H1 (cell line): ENCODE measurements around the gene ERV3-1. TPM values are rescaled to one million over a fixed set of nuclear protein-coding genes. Genes with fewer than 3 reads are reported as not detected.
A peak's percentile ranks its signal among the peaks of the same experiment; 100 is the strongest.

Experiments
- CTCF ChIA-PET: fragments of 300-600 bp; sonication (Branson Sonifier 250); formaldehyde crosslinking; loops from one replicate; lab custom pipeline; 2021; ENCODE audit not compliant: partially characterized antibody; lab: Charles Lee
- POLR2A ChIA-PET: fragments of 300-600 bp; sonication (Branson Sonifier 250); formaldehyde crosslinking; loops from one replicate; lab custom pipeline; 2021; ENCODE audit warnings: inconsistent platforms; ENCODE audit not compliant: partially characterized antibody; lab: Charles Lee
- DNase-seq, 2 experiments: peaks; one replicate each; pipeline versions ENCODE4 v3.0.0 to v3.0.0-alpha.2; 2010 to 2022; ENCODE audit warnings: low spot score in 2 of 2, low read depth in 1 of 2, mixed read lengths in 1 of 2
- FAIRE-seq: peaks from 2 replicates; lab custom pipeline; 2011; peaks lifted over from hg19 to GRCh38; lab: Jason Lieb, UNC
- H2AFZ ChIP-seq: 2 replicates; pipeline ENCODE4 v1.8.1; 2012; ENCODE audit warnings: low read length, inconsistent platforms
- H2AK5ac ChIP-seq: 2 replicates; pipeline ENCODE4 v1.6.1; 2013; ENCODE audit warnings: low read depth, low read length
- H2BK120ac ChIP-seq: replicated peaks from 2 replicates; pipeline ENCODE3; 2013; ENCODE audit warnings: low read depth, low read length, inconsistent platforms
- H2BK12ac ChIP-seq: 2 replicates; pipeline ENCODE4 v1.6.1; 2013; ENCODE audit warnings: low read depth, low read length
- H2BK15ac ChIP-seq: 2 replicates; pipeline ENCODE4 v1.6.1; 2013; ENCODE audit warnings: low read length
- H2BK20ac ChIP-seq: 2 replicates; pipeline ENCODE4 v1.6.1; 2013; ENCODE audit warnings: low read length
- H2BK5ac ChIP-seq: 2 replicates; pipeline ENCODE4 v1.6.1; 2013; ENCODE audit warnings: low read depth, low read length
- H3K14ac ChIP-seq: 2 replicates; pipeline ENCODE4 v1.6.1; 2013; ENCODE audit warnings: inconsistent platforms; ENCODE audit not compliant: insufficient read length
- H3K18ac ChIP-seq: 2 replicates; pipeline ENCODE4 v1.6.1; 2013; ENCODE audit warnings: low read length; ENCODE audit errors: extremely low read depth
- H3K23ac ChIP-seq: 2 replicates; pipeline ENCODE4 v1.6.1; 2013; ENCODE audit warnings: inconsistent platforms; ENCODE audit not compliant: insufficient read length
- H3K23me2 ChIP-seq: 2 replicates; pipeline ENCODE4 v1.6.1; 2013; ENCODE audit warnings: low read depth, low read length
- H3K27ac ChIP-seq: 2 replicates; pipeline ENCODE4 v1.6.1; 2011; ENCODE audit warnings: low read depth, low read length, inconsistent platforms
- H3K27me3 ChIP-seq, 4 experiments: replicated peaks in 1 of 4; 1 replicate in 1 of 4; 2 replicates in 3 of 4; pipeline versions ENCODE4 v1.6.1 to v1.8.1; 2011 to 2013; ENCODE audit warnings: low read length in 3 of 4, mild to moderate bottlenecking in 3 of 4, inconsistent platforms in 2 of 4, mixed read lengths in 2 of 4, moderate library complexity in 1 of 4; ENCODE audit not compliant: control insufficient read depth in 3 of 4, insufficient read depth in 3 of 4; ENCODE audit errors: extremely low read depth in 1 of 4
- H3K36me3 ChIP-seq, 4 experiments: 2 replicates each; pipeline versions ENCODE4 v1.6.1 to v1.8.1; 2011 to 2013; ENCODE audit warnings: mild to moderate bottlenecking in 4 of 4, low read length in 3 of 4, moderate library complexity in 2 of 4, control low read depth in 1 of 4, inconsistent platforms in 1 of 4; ENCODE audit not compliant: insufficient read depth in 4 of 4, control insufficient read depth in 2 of 4
- H3K4ac ChIP-seq: replicated peaks from 2 replicates; pipeline ENCODE3; 2013; ENCODE audit warnings: low read length, low read depth, mixed read lengths, inconsistent platforms; ENCODE audit not compliant: insufficient read length
- H3K4me1 ChIP-seq, 4 experiments: replicated peaks in 1 of 4; 1 replicate in 1 of 4; 2 replicates in 3 of 4; pipeline versions ENCODE4 v1.6.1 to v1.8.1; 2011 to 2013; ENCODE audit warnings: low read length in 3 of 4, inconsistent platforms in 2 of 4, mixed read lengths in 1 of 4; ENCODE audit not compliant: insufficient read depth in 4 of 4, control insufficient read depth in 3 of 4
- H3K4me2 ChIP-seq, 2 experiments: 2 replicates each; pipeline versions ENCODE4 v1.6.1 to v1.8.1; 2011 to 2013; ENCODE audit warnings: low read depth in 2 of 2, low read length in 2 of 2, control low read depth in 1 of 2, inconsistent platforms in 1 of 2, mild to moderate bottlenecking in 1 of 2; ENCODE audit not compliant: insufficient read depth in 1 of 2
- H3K4me3 ChIP-seq, 4 experiments: fragments of 200-600, 300-600 bp in 1 of 4; sonication (generic), shearing (Covaris generic), sonication (Bioruptor Twin) in 1 of 4; 2 replicates each; pipeline versions ENCODE4 v1.5.1 to v1.8.1; 2011 to 2016; ENCODE audit warnings: low read length in 4 of 4, low read depth in 3 of 4, control low read depth in 2 of 4, inconsistent platforms in 2 of 4, mild to moderate bottlenecking in 2 of 4, mixed read lengths in 1 of 4, moderate library complexity in 1 of 4; ENCODE audit not compliant: insufficient read depth in 2 of 4; ENCODE audit errors: extremely low read depth in 1 of 4
- H3K56ac ChIP-seq: replicated peaks from 2 replicates; pipeline ENCODE3; 2013; ENCODE audit warnings: low read depth, mild to moderate bottlenecking, mixed read lengths, low read length, inconsistent platforms; ENCODE audit not compliant: insufficient read length
- H3K79me1 ChIP-seq: 2 replicates; pipeline ENCODE4 v1.6.1; 2013; ENCODE audit warnings: low read depth, low read length, control low read depth
- H3K79me2 ChIP-seq, 2 experiments: 2 replicates each; pipeline versions ENCODE4 v1.6.1 to v1.8.1; 2012 to 2013; ENCODE audit warnings: low read length in 2 of 2, mild to moderate bottlenecking in 2 of 2, inconsistent platforms in 1 of 2; ENCODE audit not compliant: insufficient read depth in 2 of 2, control insufficient read depth in 1 of 2
- H3K9ac ChIP-seq, 4 experiments: replicated peaks in 1 of 4; 1 replicate in 1 of 4; 2 replicates in 3 of 4; pipeline versions ENCODE4 v1.6.1 to v1.8.1; 2011 to 2013; ENCODE audit warnings: low read depth in 3 of 4, low read length in 3 of 4, control low read depth in 2 of 4, mild to moderate bottlenecking in 2 of 4, moderate library complexity in 2 of 4, inconsistent platforms in 1 of 4; ENCODE audit errors: extremely low read depth in 1 of 4
- H3K9me3 ChIP-seq, 2 experiments: 2 replicates each; pipeline versions ENCODE4 v1.6.1 to v1.8.1; 2012 to 2013; ENCODE audit warnings: mild to moderate bottlenecking in 2 of 2, moderate library complexity in 2 of 2, control low read depth in 1 of 2, inconsistent platforms in 1 of 2, low read depth in 1 of 2, low read length in 1 of 2, mixed read lengths in 1 of 2; ENCODE audit not compliant: insufficient read depth in 2 of 2
- H4K20me1 ChIP-seq, 2 experiments: replicated peaks in 1 of 2; 2 replicates each; pipeline versions ENCODE3 to v1.8.1; 2011 to 2013; ENCODE audit warnings: inconsistent platforms in 2 of 2, low read length in 2 of 2, mild to moderate bottlenecking in 1 of 2; ENCODE audit not compliant: insufficient read depth in 2 of 2, control insufficient read depth in 1 of 2
- H4K5ac ChIP-seq: 2 replicates; pipeline ENCODE4 v1.6.1; 2013; ENCODE audit warnings: low read length, low read depth, mixed read lengths, inconsistent platforms; ENCODE audit not compliant: insufficient read length
- H4K8ac ChIP-seq: 2 replicates; pipeline ENCODE4 v1.8.0; 2013; ENCODE audit warnings: mild to moderate bottlenecking, moderate library complexity, low read length, inconsistent platforms; ENCODE audit not compliant: insufficient read depth; ENCODE audit errors: extremely low read depth
- H4K91ac ChIP-seq: replicated peaks from 2 replicates; pipeline ENCODE3; 2013; ENCODE audit warnings: low read length, mixed read lengths, inconsistent platforms; ENCODE audit not compliant: insufficient read length
- ASH2L ChIP-seq: fragments of 200-600, 300-600 bp; sonication (generic); IDR thresholded peaks from one replicate; pipeline ENCODE4 v1.7.1; 2017; ENCODE audit warnings: low read length
- GTF2F1 ChIP-seq: IDR thresholded peaks from 2 replicates; pipeline ENCODE4 v1.6.1; 2012; ENCODE audit warnings: low read depth, low read length, improper control_type of control experiment, borderline replicate concordance
- MAFK ChIP-seq: IDR thresholded peaks from 2 replicates; pipeline ENCODE4 v1.6.1; 2012; ENCODE audit warnings: low read depth, mild to moderate bottlenecking, improper control_type of control experiment, low read length
- SP4 ChIP-seq: IDR thresholded peaks from 2 replicates; pipeline ENCODE4 v1.6.1; 2012; ENCODE audit warnings: low read length, inconsistent platforms
- SUZ12 ChIP-seq: fragments of 200-600 bp; sonication (generic); IDR thresholded peaks from 2 replicates; pipeline ENCODE4 v1.6.1; 2012; ENCODE audit warnings: mild to moderate bottlenecking, inconsistent platforms, low read length, moderate library complexity, mixed read lengths
- TAF1 ChIP-seq: IDR thresholded peaks from 2 replicates; pipeline ENCODE4 v1.6.1; 2011; ENCODE audit warnings: mild to moderate bottlenecking, low read depth, low read length
- TCF12 ChIP-seq: IDR thresholded peaks from 2 replicates; pipeline ENCODE4 v1.6.1; 2011; ENCODE audit warnings: low read depth, mild to moderate bottlenecking, low read length
- YY1 ChIP-seq: IDR thresholded peaks from 2 replicates; pipeline ENCODE4 v1.6.1; 2011; ENCODE audit warnings: low read depth, mild to moderate bottlenecking, low read length
- WGBS, 2 experiments: shearing (Covaris generic) in 1 of 2; methylation state at CpG; one replicate each; pipeline versions ENCODE4 v1.1.6 to v1.1.7; 2013 to 2015; ENCODE audit warnings: low lambda C conversion rate in 2 of 2, mixed read lengths in 2 of 2, inconsistent platforms in 1 of 2, low coverage in 1 of 2, missing lambda C conversion rate in 1 of 2; ENCODE audit not compliant: insufficient replicate concordance in 2 of 2, insufficient coverage in 1 of 2, insufficient read length in 1 of 2; ENCODE audit errors: extremely low coverage in 1 of 2, missing lambda C conversion rate in 1 of 2; 5-methylcytosine and 5-hydroxymethylcytosine counted together
- polyA plus RNA-seq, 7 experiments: library from polyadenylated mRNA; depleted of rRNA in 3 of 7; stranded (reverse) in 5 of 7; unstranded in 2 of 7; fragments of >200 nt in 5 of 7; fragments of 200-250 nt in 2 of 7; gene quantifications; 1 replicate in 5 of 7; 2 replicates in 1 of 7; 4 replicates in 1 of 7; pipeline versions ENCODE4 v1.2.1 to v1.2.3, GENCODE V29; 2011 to 2013; ENCODE audit warnings: missing spikeins in 2 of 7, mixed read lengths in 2 of 7
- total RNA-seq: library from RNA; stranded (reverse); fragmentation: NEBNext Ultra II Directional; extraction: Animal tissue kit (Norgen Biotek cat#: 25700); gene quantifications from 2 replicates; pipeline ENCODE4 v1.2.1, GENCODE V29; 2021

ERV3-1 gene
- total and polyA plus RNA-seq, 2 of the 8 experiments (the other 6 are each of a cell fraction or from before 2014, with no cell fraction given): 9.5 to 9.7 TPM

- H2BK120ac ChIP-seq: no peak overlapping the region
- no peak overlapping the region for H4K5ac ChIP-seq
- no peak overlapping the region for H2BK15ac ChIP-seq
- WGBS, 2 experiments: 82% methylated on average over 3 of the region's 3 CpGs; no CpG with 5 or more reads in 1 of the 2 experiments
- H3K4me2 ChIP-seq: no peak overlapping the region
- no peak overlapping the region for H4K8ac ChIP-seq
- no peak overlapping the region for H3K56ac ChIP-seq
- H3K27ac ChIP-seq: no peak overlapping the region
- DNase-seq: no peak
- no peak overlapping the region for H3K23ac ChIP-seq
- H4K20me1 ChIP-seq: no peaks in the 10 kb centered on the region
- no peak overlapping the region for H2BK5ac ChIP-seq
- no peaks in the 10 kb centered on the region for H3K79me1 ChIP-seq
- H2BK12ac ChIP-seq: no peak overlapping the region
- no peak overlapping the region for H3K18ac ChIP-seq
- no peaks in the 10 kb centered on the region for H3K27me3 ChIP-seq
- TF ChIP-seq TCF12 (peak; percentile 15; the same call in 1 of the 2 replicates), TAF1 (no peak), YY1 (peak; percentile 75), SP4 (no peak), MAFK (no peak), SUZ12 (no peak), GTF2F1 (no peak), ASH2L (no peak)
- H3K9ac ChIP-seq: no peak overlapping the region
- no peaks in the 10 kb centered on the region for H3K36me3 ChIP-seq
- ChIA-PET CTCF (interaction anchor here (3.8 kb wide), 1 partner anchor 8 kb away, joined by 18 read pairs; no protein-coding TSS in a partner anchor), POLR2A (interaction anchor here (1.3 to 1.5 kb wide), 2 partner anchors 9 to 47 kb away, joined by 3 read pairs; no protein-coding TSS in a partner anchor)
- no peaks in the 10 kb centered on the region for H3K23me2 ChIP-seq
- H3K14ac ChIP-seq: no peak overlapping the region
- no peak overlapping the region for H2BK20ac ChIP-seq
- no peak for FAIRE-seq
- no peaks in the 10 kb centered on the region for H3K79me2 ChIP-seq
- no peak overlapping the region for H4K91ac ChIP-seq
- H3K4me3 ChIP-seq: no peak overlapping the region
- H3K9me3 ChIP-seq: peaks cover 0 to 8% of the 10 kb centered on the region in 2 experiments; a peak in 1 of 4 replicates
- no peak overlapping the region for H3K4ac ChIP-seq
- H2AK5ac ChIP-seq: no peak overlapping the region
- H2AFZ ChIP-seq: no peak overlapping the region
- no peaks in the 10 kb centered on the region; a peak in 1 of 7 replicates for H3K4me1 ChIP-seq
Observed at GRCh38 chr7:64959072-64959747, 47.3 kb downstream of the ERV3-1 start.
